OCI-LY1 (cell line): ENCODE measurements around the gene PCSK5.

Experiments
- H2AFZ ChIP-seq: fragments of 200-600 bp; sonication (generic), shearing (Covaris generic); 2 replicates; pipeline ENCODE4 v1.6.0; 2014; ENCODE audit warnings: antibody characterized with exemption, mild to moderate bottlenecking, low read length
- H3F3A ChIP-seq: fragments of 200-600 bp; sonication (generic), shearing (Covaris generic); 2 replicates; pipeline ENCODE4 v1.6.0; 2014; ENCODE audit warnings: mild to moderate bottlenecking, antibody characterized with exemption, low read length, moderate library complexity; ENCODE audit not compliant: insufficient read depth
- H3K27ac ChIP-seq: fragments of 200-600 bp; sonication (generic); 2 replicates; pipeline ENCODE4 v1.5.1; 2014; ENCODE audit warnings: low read length, mixed run types, mild to moderate bottlenecking, low read depth; ENCODE audit not compliant: poor library complexity, severe bottlenecking
- H3K27me3 ChIP-seq: fragments of 200-600 bp; sonication (generic); 2 replicates; pipeline ENCODE4 v1.6.0; 2014; ENCODE audit warnings: antibody characterized with exemption, mild to moderate bottlenecking, low read length, moderate library complexity; ENCODE audit not compliant: insufficient read depth
- H3K36me3 ChIP-seq: fragments of 200-600 bp; sonication (generic); 2 replicates; pipeline ENCODE4 v1.6.1; 2014; ENCODE audit warnings: mild to moderate bottlenecking, antibody characterized with exemption, low read length, moderate library complexity, mixed read lengths; ENCODE audit not compliant: insufficient read depth
- H3K4me1 ChIP-seq: fragments of 200-600 bp; sonication (generic); 2 replicates; pipeline ENCODE4 v1.5.1; 2014; ENCODE audit warnings: mild to moderate bottlenecking, low read length, moderate library complexity; ENCODE audit not compliant: insufficient read depth, severe bottlenecking
- H3K4me2 ChIP-seq: fragments of 200-600 bp; sonication (generic), shearing (Covaris generic); 2 replicates; pipeline ENCODE4 v1.6.1; 2014; ENCODE audit warnings: low read length
- H3K4me3 ChIP-seq: fragments of 200-600 bp; sonication (generic); 2 replicates; pipeline ENCODE4 v1.5.1; 2014; ENCODE audit warnings: low read length, low read depth, mild to moderate bottlenecking, mixed read lengths; ENCODE audit not compliant: poor library complexity, severe bottlenecking
- H3K79me2 ChIP-seq: fragments of 200-600 bp; shearing (Covaris generic); 2 replicates; pipeline ENCODE4 v1.6.1; 2016; ENCODE audit warnings: mixed run types, low read length, mixed read lengths; ENCODE audit not compliant: insufficient read depth
- H3K9ac ChIP-seq: fragments of 200-600 bp; sonication (generic), shearing (Covaris generic); 2 replicates; pipeline ENCODE4 v1.6.1; 2014; ENCODE audit warnings: mild to moderate bottlenecking, low read length, mixed read lengths
- H3K9me2 ChIP-seq: fragments of 200-600 bp; sonication (generic), shearing (Covaris generic); 2 replicates; pipeline ENCODE4 v1.6.1; 2014; ENCODE audit warnings: low read depth, mild to moderate bottlenecking, low read length, mixed read lengths
- H3K9me3 ChIP-seq: fragments of 200-600 bp; shearing (Covaris generic); 2 replicates; pipeline ENCODE4 v1.6.1; 2014; ENCODE audit warnings: low read length, mixed read lengths
- H4K20me1 ChIP-seq: fragments of 200-600 bp; sonication (generic), shearing (Covaris generic); 2 replicates; pipeline ENCODE4 v1.6.0; 2016; ENCODE audit warnings: mild to moderate bottlenecking, low read length; ENCODE audit not compliant: insufficient read depth
- CTCF ChIP-seq: fragments of 200-600 bp; sonication (generic), shearing (Covaris generic); IDR thresholded peaks from 2 replicates; pipeline ENCODE4 v1.5.1; 2017; ENCODE audit warnings: mild to moderate bottlenecking, antibody characterized with exemption, low read length, moderate library complexity, mixed read lengths
- EZH2 ChIP-seq: fragments of 200-600 bp; sonication (generic), shearing (Covaris generic); IDR thresholded peaks from 2 replicates; pipeline ENCODE4 v1.8.0; 2017; ENCODE audit warnings: borderline replicate concordance, mixed run types, mild to moderate bottlenecking, antibody characterized with exemption, low read length, moderate library complexity, mixed read lengths

Gene PCSK5

GRCh38 chr9:76203373-76203772 is 312.9 kb downstream of the PCSK5 start:
- no peaks in the 10 kb centered on the region for H3K36me3 ChIP-seq
- H4K20me1 ChIP-seq = no peaks in the 10 kb centered on the region
- H3K27ac ChIP-seq = no peak overlapping the region
- TF ChIP-seq EZH2 (no peak), CTCF (no peak)
- H3K4me1 ChIP-seq = no peaks in the 10 kb centered on the region
- no peak overlapping the region for H3K9ac ChIP-seq
- no peak overlapping the region for H3K4me2 ChIP-seq
- no peaks in the 10 kb centered on the region for H3K79me2 ChIP-seq
- no peak overlapping the region for H3K4me3 ChIP-seq
- no peaks in the 10 kb centered on the region for H3K9me3 ChIP-seq
- H3K27me3 ChIP-seq = peaks cover 3% of the 10 kb centered on the region; the same call in 1 of the 2 replicates
- H2AFZ ChIP-seq = no peak overlapping the region
- no peaks in the 10 kb centered on the region for H3F3A ChIP-seq
- H3K9me2 ChIP-seq = no peaks in the 10 kb centered on the region

DNA sequence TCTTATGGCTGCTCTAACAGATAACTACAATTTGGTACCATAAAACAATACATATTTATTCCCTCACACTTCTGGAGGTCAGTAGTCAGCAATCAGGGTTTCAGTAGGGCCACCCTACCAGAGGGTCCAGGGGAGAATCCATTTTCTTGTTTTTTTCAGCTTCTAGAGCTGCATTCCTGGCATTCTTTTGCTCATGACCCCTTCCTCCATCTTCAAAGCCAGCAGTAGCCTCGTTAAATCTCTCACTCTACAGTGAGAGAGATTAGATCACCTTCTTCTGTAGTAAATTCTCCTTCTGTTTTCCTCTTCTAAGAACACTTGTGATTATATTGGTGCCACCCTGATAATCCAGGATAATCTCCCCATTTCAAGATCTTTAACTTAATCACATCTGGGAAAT is 316.3 kb downstream of the PCSK5 start:
- H3K36me3 ChIP-seq = no peaks in the 10 kb centered on the region

DNA sequence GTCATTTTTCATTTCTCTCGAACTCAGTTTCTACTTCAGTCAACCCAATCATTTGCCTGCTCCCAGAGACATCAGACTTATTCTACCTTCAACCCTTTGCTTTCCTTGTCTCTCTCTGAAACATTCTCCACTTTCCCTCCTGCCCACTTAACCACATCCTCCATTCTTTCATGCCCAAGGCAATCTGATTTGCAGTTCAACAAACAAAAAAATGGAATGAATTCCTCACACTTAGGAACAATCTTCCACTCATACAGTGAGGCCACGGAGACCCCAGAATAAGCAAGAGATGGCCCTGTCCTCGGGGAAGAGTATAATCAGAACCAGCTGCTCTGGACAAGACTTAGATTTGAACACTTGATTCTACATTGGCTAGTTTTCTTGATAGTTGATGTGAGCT is 323.3 kb downstream of the PCSK5 start:
- TF ChIP-seq EZH2 (no peak), CTCF (no peak)
- no peak overlapping the region for H3K27ac ChIP-seq

More for the DNA sequence above, 316.3 kb downstream of the PCSK5 start:
- no peak overlapping the region for H3K4me2 ChIP-seq
- no peaks in the 10 kb centered on the region for H4K20me1 ChIP-seq
- no peak overlapping the region for H2AFZ ChIP-seq
- H3K9ac ChIP-seq = no peak overlapping the region
- TF ChIP-seq CTCF (no peak), EZH2 (no peak)
- H3K27me3 ChIP-seq = no peaks in the 10 kb centered on the region
- no peaks in the 10 kb centered on the region for H3K9me3 ChIP-seq
- no peak overlapping the region for H3K4me3 ChIP-seq
- H3K4me1 ChIP-seq = no peaks in the 10 kb centered on the region
- no peak overlapping the region for H3K27ac ChIP-seq
- H3K79me2 ChIP-seq = no peaks in the 10 kb centered on the region
- no peaks in the 10 kb centered on the region for H3F3A ChIP-seq
- H3K9me2 ChIP-seq = no peaks in the 10 kb centered on the region

More for the DNA sequence above, 323.3 kb downstream of the PCSK5 start:
- no peak overlapping the region for H2AFZ ChIP-seq
- H3F3A ChIP-seq = no peaks in the 10 kb centered on the region
- H3K9me2 ChIP-seq = no peaks in the 10 kb centered on the region
- H3K79me2 ChIP-seq = no peaks in the 10 kb centered on the region
- H3K9me3 ChIP-seq = no peaks in the 10 kb centered on the region
- H3K4me2 ChIP-seq = no peak overlapping the region
- no peak overlapping the region for H3K9ac ChIP-seq
- H3K4me1 ChIP-seq = no peaks in the 10 kb centered on the region
- no peaks in the 10 kb centered on the region for H3K27me3 ChIP-seq
- no peak overlapping the region for H3K4me3 ChIP-seq
- H3K36me3 ChIP-seq = no peaks in the 10 kb centered on the region
- H4K20me1 ChIP-seq = no peaks in the 10 kb centered on the region
